ENCODE measurements around the gene NFE2.

NFE2 gene

DNA sequence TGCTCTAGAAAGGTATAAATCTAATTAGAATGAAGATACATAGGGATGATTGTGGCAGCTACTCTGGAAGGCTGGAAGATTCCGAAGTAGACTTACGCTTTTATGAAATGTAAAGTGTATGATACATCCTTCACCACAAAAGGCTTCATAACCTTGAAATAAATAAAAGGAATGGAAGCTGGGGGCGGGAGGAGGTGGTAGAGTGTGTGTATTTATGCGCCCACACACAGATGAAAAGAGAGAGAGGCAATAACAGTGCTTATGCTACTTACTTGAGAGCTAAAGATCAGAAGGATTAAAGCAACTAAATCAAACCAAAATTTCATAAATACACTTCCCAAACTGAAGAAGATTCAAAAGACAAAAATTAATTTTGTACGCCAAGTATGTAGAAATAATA lies 51.3 kb downstream of the NFE2 start:
- no peak for DNase-seq (ENCODE audit: low spot score)

GRCh38 chr12:54246011-54246641 lies 54.7 kb downstream of the NFE2 start:
- DNase-seq (ENCODE audit: low spot score), result no peak
